ENCODE results near the gene ARGFX.

DNA sequence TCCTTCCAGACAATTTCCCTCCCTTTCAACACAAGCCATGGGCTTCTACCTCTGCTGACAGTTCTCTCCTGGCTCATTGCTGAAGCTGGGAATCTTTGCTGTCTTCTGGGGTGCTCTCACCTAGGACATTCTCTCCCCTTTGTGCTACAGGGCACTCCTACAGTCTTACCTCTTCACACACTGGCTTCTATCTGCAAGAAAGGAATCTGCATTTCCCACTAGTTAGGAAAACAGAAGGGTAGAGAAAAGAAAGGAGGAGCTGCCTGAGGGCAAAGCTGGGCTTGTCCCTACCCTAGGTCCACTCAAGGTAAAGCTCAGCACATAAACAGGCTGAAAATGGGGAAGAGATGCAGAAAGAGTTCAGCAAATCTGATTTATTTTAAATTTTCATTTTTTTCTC lies 5.6 kb upstream of the ARGFX start:
- TF ChIP-seq, protein P1, sequence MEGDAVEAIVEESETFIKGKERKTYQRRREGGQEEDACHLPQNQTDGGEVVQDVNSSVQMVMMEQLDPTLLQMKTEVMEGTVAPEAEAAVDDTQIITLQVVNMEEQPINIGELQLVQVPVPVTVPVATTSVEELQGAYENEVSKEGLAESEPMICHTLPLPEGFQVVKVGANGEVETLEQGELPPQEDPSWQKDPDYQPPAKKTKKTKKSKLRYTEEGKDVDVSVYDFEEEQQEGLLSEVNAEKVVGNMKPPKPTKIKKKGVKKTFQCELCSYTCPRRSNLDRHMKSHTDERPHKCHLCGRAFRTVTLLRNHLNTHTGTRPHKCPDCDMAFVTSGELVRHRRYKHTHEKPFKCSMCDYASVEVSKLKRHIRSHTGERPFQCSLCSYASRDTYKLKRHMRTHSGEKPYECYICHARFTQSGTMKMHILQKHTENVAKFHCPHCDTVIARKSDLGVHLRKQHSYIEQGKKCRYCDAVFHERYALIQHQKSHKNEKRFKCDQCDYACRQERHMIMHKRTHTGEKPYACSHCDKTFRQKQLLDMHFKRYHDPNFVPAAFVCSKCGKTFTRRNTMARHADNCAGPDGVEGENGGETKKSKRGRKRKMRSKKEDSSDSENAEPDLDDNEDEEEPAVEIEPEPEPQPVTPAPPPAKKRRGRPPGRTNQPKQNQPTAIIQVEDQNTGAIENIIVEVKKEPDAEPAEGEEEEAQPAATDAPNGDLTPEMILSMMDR (conservative IDR thresholded peaks at IDR 0.05; ENCODE audit: low read length), result no peak
- TF ChIP-seq EZH2phosphoT487 (IDR thresholded peaks at IDR 0.05; ENCODE audit: borderline replicate concordance, low read depth, low read length), result no peak

Measured in OCI-LY7 (cell line).